Type B pancreatic cell (in vitro differentiated cells): ENCODE measurements around the gene DMD. TPM values are rescaled to one million over a fixed set of nuclear protein-coding genes. Genes with fewer than 3 reads are reported as not detected.

Experiments used
- DNase-seq: peaks from one replicate; pipeline ENCODE4 v3.0.0; 2021; ENCODE audit warnings: mixed read lengths; ENCODE audit not compliant: unreplicated experiment; ENCODE audit errors: extremely low spot score
- H3K27ac Mint-ChIP-seq: 2 replicates; pipeline ENCODE4 v1.8.0; 2021; ENCODE audit warnings: mild to moderate bottlenecking, mixed read lengths
- H3K27me3 Mint-ChIP-seq: 2 replicates; pipeline ENCODE4 v1.8.0; 2021; ENCODE audit warnings: mixed read lengths
- H3K36me3 Mint-ChIP-seq: 2 replicates; pipeline ENCODE4 v1.8.0; 2021; ENCODE audit warnings: mixed read lengths
- H3K4me1 Mint-ChIP-seq: one replicate; pipeline ENCODE4 v1.8.0; 2021; ENCODE audit warnings: mixed read lengths; ENCODE audit not compliant: unreplicated experiment
- H3K4me3 Mint-ChIP-seq: 2 replicates; pipeline ENCODE4 v1.8.0; 2021; ENCODE audit warnings: mild to moderate bottlenecking, mixed read lengths
- H3K9me3 Mint-ChIP-seq: 2 replicates; pipeline ENCODE4 v1.8.0; 2021; ENCODE audit warnings: mixed read lengths
- total RNA-seq: library from RNA; stranded (reverse); gene quantifications from 2 replicates; pipeline ENCODE4 v1.2.1, GENCODE V29; 2021; ENCODE audit warnings: low replicate concordance
- TF ChIP-seq, protein P1 (sequence below): fragments of 200-600 bp; sonication (generic); conservative IDR thresholded peaks from 2 replicates; pipeline ENCODE4 v1.5.0; 2021; ENCODE audit warnings: antibody characterized with exemption, mild to moderate bottlenecking

The DMD gene
- total RNA-seq, 1 donor from 2014 or later = 57.1 TPM

GRCh38 chrX:31199056-31199839, 2012.1 kb downstream of the DMD start:
- H3K36me3 Mint-ChIP-seq = peaks cover 2% of the 10 kb centered on the region
- peaks cover 7% of the 10 kb centered on the region for H3K9me3 Mint-ChIP-seq
- H3K4me1 Mint-ChIP-seq = no peaks in the 10 kb centered on the region
- no peak overlapping the region for H3K4me3 Mint-ChIP-seq
- TF ChIP-seq, protein P1, sequence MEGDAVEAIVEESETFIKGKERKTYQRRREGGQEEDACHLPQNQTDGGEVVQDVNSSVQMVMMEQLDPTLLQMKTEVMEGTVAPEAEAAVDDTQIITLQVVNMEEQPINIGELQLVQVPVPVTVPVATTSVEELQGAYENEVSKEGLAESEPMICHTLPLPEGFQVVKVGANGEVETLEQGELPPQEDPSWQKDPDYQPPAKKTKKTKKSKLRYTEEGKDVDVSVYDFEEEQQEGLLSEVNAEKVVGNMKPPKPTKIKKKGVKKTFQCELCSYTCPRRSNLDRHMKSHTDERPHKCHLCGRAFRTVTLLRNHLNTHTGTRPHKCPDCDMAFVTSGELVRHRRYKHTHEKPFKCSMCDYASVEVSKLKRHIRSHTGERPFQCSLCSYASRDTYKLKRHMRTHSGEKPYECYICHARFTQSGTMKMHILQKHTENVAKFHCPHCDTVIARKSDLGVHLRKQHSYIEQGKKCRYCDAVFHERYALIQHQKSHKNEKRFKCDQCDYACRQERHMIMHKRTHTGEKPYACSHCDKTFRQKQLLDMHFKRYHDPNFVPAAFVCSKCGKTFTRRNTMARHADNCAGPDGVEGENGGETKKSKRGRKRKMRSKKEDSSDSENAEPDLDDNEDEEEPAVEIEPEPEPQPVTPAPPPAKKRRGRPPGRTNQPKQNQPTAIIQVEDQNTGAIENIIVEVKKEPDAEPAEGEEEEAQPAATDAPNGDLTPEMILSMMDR = no peak
- H3K27me3 Mint-ChIP-seq = no peaks in the 10 kb centered on the region
- no peak for DNase-seq
- no peak overlapping the region for H3K27ac Mint-ChIP-seq

DNA sequence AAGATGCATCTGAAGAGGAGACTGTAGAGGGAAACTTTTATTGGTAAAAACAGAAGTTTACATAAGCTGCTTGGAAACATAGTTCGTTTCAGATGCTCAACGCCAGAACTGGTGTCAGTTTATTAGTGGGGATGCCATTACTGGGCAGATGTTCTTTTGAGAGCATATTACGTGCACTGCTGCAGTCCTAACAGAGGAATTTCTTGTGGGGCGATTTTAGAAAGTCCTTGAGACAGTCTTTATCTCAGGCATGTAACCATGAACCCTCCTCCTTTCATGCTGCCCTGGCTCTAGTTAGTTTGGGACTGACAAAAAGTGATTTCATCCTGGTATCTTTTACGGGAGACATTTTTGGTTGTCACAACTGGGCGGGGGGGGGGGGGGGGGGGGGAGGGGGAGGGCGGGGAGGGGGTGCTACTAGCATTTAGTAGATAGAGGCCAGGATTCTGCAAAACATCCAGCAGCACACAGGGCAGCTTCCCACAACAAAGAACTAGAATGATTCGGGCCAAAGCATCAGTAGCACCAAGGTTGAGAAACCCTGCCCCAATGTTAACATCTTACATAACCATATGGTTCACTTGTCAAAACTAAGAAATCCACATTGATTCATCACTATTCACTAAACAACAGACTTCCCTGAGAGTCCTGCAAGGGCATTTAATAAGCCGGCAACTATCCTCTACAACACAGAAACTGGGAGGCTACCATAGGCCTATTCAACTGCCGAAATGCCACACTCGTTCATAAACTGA, 2021.0 kb downstream of the DMD start:
- Mint-ChIP-seq H3K36me3 (peaks cover 10% of the 10 kb centered on the region), H3K9me3 (peaks cover 7% of the 10 kb centered on the region), H3K4me1 (no peaks in the 10 kb centered on the region), H3K27me3 (no peaks in the 10 kb centered on the region), H3K27ac (no peak overlapping the region), H3K4me3 (no peak overlapping the region)
- TF ChIP-seq, protein P1 = no peak
- DNase-seq = no peak

DNA sequence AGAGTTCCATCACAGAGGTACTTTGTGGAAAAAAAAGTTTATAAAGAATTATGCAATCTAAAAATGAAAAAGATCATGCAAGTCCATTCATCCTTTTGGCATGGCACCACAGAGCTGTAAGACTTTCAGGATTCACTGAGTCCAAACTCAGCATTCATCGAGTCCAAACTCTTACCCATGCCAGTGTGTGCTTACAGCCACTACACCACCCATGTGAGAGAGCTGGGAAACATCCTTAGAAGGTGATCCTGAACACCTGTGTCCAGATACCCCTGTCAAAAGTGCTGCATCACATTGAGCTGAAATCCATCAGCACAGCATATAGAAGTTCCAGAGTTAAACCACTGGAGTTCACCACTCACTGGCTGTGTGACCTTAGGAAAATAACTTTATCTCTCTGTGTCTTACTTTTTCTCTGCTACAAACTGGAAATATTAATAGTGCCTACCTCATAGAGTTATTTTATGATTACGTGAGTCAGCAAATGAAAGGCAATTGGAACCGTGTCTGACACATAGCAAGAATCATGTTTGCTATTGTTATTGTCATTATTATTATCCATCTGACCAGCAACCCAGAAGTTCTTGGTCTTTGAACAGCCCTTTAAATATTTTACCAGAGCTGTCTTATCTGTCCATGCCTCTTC, 2024.5 kb downstream of the DMD start:
- H3K4me1 Mint-ChIP-seq = no peaks in the 10 kb centered on the region
- TF ChIP-seq, protein P1 = no peak
- H3K27me3 Mint-ChIP-seq = no peaks in the 10 kb centered on the region
- H3K36me3 Mint-ChIP-seq = peaks cover 3% of the 10 kb centered on the region
- H3K4me3 Mint-ChIP-seq = no peak overlapping the region
- DNase-seq = no peak
- peaks cover 4% of the 10 kb centered on the region for H3K9me3 Mint-ChIP-seq
- H3K27ac Mint-ChIP-seq = no peak overlapping the region

DNA sequence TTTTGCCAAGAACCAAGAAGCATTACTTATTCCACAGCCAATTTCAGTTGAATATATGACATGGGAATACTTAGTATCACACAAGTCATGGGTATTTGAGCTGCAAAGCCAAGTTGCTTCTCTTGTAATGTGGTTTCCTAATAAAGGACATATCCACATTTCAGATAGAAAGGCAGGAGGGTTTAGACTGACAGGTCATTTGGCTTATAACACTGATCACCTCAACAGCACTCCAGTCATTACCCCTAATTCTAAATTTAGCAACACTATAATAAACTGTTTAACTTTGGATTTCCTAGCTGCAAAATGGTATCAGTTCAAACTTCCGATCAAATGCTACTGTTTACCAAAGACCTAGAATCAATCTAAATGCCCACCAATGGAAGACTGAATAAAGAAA, 2025.5 kb downstream of the DMD start:
- DNase-seq = no peak
- H3K36me3 Mint-ChIP-seq = peaks cover 3% of the 10 kb centered on the region
- H3K27ac Mint-ChIP-seq = no peak overlapping the region
- TF ChIP-seq, protein P1 = no peak
- H3K4me3 Mint-ChIP-seq = no peak overlapping the region
- H3K27me3 Mint-ChIP-seq = no peaks in the 10 kb centered on the region
- H3K4me1 Mint-ChIP-seq = no peaks in the 10 kb centered on the region
- peaks cover 4% of the 10 kb centered on the region for H3K9me3 Mint-ChIP-seq

- H3K27me3 Mint-ChIP-seq = no peaks in the 10 kb centered on the region
- peaks cover 4% of the 10 kb centered on the region for H3K9me3 Mint-ChIP-seq
- TF ChIP-seq, protein P1 = no peak
- H3K4me1 Mint-ChIP-seq = no peaks in the 10 kb centered on the region
- no peak for DNase-seq
- H3K36me3 Mint-ChIP-seq = peaks cover 6% of the 10 kb centered on the region
- H3K27ac Mint-ChIP-seq = no peak overlapping the region
- no peak overlapping the region for H3K4me3 Mint-ChIP-seq
Observed at GRCh38 chrX:31181377-31182000, 2029.9 kb downstream of the DMD start.
